DOHH2 (cell line): Measurements from ENCODE around the gene OR2A12.

Experiments used
- EZH2phosphoT487 ChIP-seq: fragments of 200-600 bp; sonication (generic); IDR thresholded peaks from 2 replicates; pipeline ENCODE4 v1.6.1; 2017; ENCODE audit warnings: borderline replicate concordance, mild to moderate bottlenecking, antibody characterized with exemption, low read length, moderate library complexity, mixed read lengths
- TF ChIP-seq, protein P1 (sequence below): fragments of 200-600 bp; sonication (generic); IDR thresholded peaks from one replicate; pipeline ENCODE4 v1.5.1; 2014; ENCODE audit warnings: antibody characterized with exemption, mild to moderate bottlenecking, low read depth, low read length; ENCODE audit not compliant: poor library complexity, severe bottlenecking

GRCh38 chr7:144050093-144050492 lies 36.0 kb upstream of the OR2A12 start:
- TF ChIP-seq, protein P1, sequence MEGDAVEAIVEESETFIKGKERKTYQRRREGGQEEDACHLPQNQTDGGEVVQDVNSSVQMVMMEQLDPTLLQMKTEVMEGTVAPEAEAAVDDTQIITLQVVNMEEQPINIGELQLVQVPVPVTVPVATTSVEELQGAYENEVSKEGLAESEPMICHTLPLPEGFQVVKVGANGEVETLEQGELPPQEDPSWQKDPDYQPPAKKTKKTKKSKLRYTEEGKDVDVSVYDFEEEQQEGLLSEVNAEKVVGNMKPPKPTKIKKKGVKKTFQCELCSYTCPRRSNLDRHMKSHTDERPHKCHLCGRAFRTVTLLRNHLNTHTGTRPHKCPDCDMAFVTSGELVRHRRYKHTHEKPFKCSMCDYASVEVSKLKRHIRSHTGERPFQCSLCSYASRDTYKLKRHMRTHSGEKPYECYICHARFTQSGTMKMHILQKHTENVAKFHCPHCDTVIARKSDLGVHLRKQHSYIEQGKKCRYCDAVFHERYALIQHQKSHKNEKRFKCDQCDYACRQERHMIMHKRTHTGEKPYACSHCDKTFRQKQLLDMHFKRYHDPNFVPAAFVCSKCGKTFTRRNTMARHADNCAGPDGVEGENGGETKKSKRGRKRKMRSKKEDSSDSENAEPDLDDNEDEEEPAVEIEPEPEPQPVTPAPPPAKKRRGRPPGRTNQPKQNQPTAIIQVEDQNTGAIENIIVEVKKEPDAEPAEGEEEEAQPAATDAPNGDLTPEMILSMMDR = no peak
- TF ChIP-seq EZH2phosphoT487 = no peak
